ENCODE results near the gene CAMTA1.

The CAMTA1 gene

DNA sequence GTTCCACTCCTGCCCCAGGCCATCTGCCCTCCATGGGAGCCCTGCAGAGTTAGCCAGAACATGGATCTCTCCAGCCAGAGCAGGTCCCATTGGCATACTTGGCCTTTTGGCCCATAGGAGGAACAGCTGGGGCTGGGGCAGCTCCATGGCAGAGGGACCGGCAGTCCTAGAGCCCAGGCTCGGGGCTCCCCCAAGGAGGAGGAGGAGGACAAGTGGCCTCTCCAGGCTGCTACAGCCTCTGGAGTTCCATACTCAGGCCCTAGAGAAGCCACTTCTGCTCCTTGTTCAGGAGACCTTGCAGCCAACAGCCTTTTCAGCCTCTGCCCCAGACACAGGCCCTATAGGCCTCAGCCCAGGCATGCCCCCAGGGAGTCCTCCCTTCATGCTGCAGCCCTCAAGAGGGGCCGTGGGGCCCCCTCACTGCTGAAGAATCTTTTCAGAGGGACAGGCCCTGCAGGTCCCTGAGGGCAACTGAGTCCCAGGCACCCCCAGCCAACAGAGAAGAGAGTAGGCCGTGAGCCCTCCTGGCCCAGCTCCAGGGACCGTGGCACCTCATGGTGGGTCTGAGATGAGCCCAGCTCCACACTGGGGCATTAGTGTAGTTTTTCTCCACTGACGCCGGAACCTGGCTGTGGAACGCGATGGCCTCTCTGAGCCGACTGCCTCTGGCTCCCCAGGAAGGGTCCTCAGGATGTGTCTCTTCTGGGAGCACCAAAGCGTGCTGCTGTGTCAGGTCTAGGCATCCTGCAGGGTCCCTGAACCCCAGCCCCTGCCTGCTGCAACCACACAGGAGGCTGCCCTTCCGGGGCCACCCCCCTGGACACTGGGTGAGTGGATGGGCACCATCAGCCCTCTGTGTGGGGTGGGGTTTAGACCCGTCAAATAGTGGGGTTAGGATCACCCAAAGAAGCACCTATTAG is 688.2 kb downstream of the CAMTA1 start:
- DNase-seq, result no peak

DNA sequence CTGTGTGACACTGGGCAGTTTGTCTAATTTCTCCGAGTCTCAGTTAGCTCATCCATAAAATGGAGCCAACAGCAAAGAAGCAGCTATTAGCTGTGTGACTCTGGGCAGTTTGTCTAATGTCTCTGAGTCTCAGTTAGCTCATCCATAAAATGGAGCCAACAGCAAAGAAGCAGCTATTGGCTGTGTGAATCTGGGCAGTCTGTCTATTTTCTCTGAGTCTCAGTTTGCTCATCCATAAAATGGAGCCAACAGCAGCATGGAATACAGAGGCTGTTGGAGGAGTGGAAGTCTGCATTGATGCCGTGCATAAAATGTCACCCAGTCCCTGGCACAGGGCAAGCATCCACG is 688.9 kb downstream of the CAMTA1 start:
- no peak for DNase-seq

DNA sequence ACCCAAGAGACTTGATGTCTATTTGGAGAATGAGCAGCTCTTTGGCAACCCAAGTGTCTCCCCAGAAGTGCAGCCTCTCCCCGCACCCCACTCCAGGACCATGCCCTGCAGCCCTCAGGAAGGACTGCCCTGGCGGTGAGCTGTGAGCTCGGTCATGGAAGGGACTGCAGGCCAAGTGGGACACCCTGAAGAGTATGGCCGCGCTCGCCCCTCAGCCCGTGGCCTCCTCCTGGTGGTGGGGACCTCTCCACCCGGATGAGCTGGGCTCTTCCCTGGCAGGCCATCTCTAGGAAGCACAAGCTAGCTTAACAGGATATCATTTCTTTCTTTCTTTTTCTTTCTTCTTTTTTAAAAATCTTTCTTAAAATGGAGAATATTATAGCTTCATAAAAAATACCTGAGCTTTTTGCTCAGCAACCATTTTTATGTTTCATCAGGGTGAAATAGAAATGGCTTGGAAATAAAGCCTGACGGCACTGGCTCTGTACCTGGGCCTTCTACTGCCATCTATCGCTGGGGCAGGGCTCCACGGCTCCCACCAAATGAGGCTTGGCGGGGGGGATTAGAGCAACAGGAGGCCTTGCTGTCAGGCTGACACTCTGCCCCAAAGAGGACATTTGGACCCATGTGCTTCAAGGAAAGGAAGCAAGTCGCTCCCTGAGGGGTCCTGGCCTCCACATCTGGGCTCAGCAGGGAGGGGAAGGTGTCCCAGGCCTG is 689.7 kb downstream of the CAMTA1 start:
- no peak for DNase-seq

DNA sequence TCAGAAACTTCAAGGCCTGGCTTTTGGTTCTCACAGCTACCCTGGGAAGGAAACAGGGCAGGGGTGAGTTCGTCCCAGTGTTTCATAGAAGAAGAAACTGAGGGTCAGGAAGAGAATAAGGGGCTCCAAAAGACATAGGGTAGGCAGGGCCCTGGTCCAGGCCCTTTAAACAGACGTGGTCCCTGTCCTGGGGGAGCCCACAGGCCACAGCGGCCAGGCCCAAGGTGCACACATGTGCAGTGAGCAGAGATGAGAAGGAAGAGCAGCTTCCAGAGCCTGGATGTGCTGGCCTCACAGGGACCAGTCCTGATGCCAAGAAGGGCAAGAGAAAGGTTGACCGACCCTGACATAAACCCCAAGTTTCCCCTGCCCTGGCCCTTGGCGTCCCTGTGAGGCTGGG is 690.4 kb downstream of the CAMTA1 start:
- no peak for DNase-seq

DNA sequence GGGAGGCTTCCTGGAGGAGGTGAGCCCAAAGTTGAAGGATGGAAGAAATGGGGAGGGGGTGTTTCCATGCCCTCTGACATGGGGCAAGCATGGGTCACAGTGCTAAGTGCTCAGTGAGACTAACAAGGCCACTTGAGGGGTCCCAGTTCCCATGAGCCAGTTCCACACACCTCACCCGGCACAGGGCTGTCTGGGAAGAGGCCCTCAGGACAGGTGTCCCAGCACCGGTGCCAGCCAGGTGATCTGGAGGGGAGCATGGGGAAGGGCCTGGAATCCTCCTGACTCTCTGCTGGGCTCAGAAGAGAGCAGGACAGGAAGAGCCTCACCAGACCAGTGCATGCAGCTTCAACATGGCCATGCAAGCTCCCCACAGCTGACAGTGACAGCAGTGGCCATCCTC is 691.1 kb downstream of the CAMTA1 start:
- no peak for DNase-seq

DNA sequence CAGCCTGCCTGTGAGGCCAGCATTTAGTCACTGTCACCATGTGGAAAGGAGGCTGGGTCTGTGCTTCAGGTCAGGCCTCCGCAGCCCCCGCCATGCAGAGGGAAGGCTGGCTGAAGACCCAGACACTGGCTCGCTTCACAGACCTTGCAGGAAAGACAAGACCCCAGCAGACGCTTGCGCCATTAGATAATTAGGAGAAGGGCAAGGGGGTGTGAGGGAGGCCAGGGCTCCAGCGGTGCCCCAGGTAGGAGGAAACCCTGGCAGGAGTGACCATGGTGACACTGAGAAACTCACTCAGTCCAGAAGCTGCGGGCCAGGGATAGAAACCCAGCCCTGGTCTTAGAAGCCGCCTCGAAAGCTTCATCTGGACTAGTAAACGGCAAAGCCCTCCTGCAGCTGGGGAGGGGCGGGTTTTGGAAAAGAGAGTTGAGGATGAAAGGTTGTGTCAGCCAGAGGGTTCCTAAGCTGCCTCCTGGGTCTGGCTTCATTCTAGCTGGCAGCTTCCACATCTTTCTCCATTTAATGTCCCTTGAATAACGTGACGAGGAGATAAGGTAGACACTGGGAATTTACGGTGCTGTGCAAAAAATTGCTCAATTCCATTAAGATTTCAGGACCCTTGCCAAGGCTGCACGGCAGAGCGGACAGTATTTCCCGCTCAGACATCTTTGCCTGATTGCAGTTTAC is 691.8 kb downstream of the CAMTA1 start:
- DNase-seq, result no peak

DNA sequence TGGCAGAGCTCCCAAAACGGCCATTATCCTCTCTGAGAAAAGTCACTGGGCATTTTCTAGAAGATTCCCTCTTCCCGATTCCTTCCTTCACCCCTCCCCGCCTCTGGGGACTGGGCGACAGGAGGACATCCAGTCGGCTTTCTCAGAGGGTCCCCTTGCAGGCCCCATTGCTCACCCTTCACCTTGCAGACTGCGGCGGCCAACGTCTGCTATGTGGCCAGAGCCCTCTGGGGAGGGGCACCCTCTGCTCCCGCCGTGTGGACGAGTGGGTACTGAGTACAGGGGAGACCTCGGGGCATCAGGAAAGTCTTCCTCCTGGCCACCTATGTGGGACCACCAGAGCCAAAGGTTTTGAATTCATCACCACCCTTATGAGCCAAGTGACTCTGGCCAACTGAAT is 692.3 kb downstream of the CAMTA1 start:
- DNase-seq, result no peak

DNA sequence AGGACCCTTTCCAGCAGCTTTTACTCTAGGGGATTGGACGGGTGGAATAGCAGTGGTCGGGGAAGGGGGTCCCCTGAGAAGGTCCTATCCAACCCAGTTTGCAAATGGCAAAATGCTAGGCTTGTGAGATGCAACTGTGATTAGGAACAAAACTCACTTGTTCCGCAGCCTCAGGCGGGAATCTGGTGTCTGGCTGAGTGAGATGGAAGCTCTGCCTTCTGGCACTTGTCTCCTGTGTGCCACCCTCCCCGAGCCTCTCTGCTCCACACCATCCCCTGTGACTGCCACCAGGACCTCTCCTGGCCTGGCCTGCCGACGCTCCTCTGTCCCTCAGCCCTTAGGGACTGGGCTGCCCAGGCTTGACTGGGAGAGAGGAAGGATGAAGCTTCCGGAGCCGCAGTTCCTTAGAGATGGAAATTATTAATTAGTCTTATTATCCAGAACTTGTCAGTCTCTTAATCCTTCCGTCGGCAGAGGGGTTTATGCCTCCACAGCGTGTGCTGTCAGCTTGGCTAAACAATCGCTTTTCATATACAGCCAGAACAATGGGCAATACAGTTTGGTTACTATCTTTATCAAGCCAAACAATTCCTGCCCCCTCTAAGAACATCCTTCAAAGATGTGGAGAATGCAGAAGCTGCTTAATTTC is 693.0 kb downstream of the CAMTA1 start:
- no peak for DNase-seq

DNA sequence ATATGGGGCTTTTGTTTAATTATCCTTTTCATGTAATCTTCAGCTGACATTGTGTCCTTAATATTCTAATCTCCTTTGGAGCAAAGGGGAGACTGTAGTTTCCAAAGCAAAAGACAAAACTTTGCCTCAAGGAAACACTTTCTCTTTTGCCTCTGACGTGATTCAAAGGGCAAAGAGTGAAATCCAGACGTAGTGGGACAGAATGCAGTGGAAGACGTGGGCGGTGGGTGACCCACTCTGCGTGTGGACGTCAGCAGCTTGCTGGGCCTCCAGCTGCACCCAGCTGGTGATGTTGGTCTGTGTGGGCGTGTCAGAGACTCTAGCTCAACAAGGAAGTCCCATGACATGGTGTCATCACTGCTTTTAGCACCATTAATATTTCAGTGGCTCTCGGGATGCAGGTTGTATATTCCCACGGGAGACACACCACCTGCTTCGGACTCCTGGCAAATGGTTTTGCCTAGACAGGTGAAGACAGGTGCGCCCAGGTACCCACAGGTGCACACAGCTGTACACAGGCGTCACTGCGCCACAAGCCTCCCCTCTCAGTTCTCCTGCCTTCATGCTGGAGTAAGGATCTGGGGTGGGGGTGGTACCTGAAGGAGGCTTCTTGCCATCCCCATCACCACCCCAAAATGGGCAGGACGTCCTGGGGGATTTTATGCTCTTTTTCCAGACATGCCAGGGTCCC is 693.7 kb downstream of the CAMTA1 start:
- peak in 1 of 5 experiments; percentile 32 for DNase-seq

DNA sequence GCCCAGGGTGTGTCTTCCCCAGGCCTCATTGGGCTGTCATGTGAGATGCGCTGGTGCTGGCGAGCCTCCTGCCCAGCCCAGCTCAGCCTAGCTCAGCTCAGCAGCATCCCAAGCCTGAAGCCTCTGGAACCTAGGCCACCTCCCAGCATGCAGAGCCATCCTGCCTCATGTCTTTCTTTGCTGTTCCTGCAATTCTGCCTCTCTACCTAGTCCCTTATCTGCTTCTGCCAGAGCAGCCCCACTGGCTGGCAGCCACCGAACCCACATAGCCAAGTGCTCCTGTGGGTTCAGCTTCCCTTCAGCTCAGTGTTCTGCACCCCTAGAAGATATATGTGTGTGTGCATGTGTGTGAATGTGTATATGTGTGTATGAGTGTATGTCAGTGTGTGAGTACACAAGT is 694.3 kb downstream of the CAMTA1 start:
- no peak for DNase-seq

DNA sequence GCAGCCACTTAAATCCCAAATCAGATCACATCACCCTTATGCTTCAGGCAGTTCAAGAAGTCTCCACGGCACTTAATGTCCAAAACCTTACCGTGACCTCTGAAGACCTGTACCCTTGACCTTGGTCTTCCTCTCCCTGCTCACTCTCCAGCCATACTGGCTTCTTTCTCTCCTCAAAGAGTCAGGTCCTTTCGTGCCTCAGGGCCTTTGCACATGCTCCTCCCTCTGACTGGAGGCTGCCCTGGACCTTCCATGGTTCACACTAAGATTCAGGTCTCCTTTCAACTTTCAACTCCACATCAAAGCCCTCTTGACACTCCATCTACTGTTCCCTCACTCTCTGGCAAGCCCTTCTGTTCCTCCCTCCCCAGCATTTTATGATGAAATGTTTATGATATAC is 695.9 kb downstream of the CAMTA1 start:
- DNase-seq, result no peak

DNA sequence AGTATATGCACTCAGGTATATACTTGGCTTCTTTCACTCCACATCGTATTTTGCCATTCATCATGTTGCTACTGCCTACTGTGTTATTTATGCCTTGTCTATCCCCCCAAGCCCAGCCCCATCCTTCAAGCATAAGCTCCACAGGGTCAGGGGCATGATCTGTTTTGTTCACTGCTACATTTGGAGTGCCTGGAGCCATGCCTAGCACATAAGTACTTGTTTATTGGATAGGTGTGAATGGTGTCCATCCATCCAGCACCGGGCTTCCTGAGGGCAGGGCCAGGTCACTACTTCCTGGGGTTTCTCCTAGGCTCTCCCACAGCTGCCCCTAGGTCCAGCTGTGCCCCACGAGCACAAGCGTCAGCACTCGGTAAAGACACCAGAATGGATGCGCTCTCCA is 696.8 kb downstream of the CAMTA1 start:
- no peak for DNase-seq

DNA sequence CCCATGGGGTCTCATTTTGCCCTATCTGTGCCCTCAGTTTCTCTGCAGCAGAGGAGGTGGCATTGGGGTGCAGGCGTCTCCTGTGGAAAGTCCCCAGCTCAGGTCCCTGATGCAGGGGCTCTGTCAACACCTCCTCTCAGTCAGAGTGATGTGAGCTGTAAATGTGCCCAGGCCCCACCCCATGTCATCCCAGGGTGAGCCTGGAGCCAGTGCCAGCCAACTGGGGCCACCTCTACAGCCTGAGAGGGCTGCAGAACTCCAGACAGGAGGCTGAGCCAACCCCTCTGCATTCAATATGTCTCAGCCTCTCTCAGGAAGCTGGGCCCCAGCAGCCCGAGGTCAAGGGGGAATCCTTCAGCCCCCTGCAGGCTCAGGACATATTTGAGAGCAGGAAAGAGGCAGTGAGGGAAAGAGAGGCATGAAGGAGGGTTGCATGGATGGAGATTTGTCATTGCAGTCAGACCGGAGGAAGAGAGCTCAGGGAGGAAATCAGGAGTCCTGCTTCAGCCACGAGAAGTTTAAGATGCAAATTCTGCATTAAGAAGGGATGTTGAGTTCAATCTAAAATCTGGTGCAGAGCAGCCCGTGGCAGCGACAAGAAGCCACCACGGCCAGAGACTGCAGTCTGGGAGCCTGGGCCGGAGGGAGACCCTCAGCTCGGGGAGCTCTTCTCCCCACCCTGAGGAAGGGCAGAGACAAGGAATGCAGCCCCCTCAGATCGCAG is 697.7 kb downstream of the CAMTA1 start:
- no peak for DNase-seq

DNA sequence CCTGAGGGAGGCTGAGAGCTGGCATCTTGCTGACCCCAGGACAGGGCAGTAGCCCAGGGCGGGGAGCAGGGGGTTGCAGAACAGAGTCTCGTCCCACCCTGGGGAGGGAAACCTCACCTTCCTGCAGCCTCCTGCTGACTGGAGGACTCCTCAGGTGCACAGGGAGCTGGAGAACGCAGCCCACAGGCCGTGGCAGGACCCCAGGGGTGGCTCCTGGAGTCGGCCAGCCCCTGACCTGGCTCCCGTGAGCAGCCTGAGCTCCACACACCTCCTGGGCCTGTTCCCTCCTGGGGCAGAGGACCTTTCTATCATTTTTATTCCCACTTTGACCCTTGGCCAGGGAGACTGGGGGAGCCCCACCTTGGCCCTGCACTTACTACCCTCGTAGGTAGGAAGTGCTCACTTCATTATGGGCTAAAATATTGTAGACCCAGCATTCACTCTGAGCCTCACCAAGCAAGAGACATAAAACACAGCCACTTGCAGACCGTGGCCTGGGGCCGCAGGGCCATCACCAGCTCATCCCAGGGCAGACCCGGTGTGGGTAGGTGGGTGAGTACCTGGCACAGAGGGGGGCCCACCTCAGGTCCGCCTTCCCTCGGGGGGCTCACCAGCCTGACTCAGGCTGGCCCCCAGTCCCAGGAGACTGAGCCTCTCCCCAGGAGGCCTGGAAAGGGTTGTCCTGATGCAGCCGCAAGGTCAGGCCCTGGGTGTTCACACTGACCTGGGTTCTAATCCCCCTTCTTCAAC is 698.6 kb downstream of the CAMTA1 start:
- no peak for DNase-seq

DNA sequence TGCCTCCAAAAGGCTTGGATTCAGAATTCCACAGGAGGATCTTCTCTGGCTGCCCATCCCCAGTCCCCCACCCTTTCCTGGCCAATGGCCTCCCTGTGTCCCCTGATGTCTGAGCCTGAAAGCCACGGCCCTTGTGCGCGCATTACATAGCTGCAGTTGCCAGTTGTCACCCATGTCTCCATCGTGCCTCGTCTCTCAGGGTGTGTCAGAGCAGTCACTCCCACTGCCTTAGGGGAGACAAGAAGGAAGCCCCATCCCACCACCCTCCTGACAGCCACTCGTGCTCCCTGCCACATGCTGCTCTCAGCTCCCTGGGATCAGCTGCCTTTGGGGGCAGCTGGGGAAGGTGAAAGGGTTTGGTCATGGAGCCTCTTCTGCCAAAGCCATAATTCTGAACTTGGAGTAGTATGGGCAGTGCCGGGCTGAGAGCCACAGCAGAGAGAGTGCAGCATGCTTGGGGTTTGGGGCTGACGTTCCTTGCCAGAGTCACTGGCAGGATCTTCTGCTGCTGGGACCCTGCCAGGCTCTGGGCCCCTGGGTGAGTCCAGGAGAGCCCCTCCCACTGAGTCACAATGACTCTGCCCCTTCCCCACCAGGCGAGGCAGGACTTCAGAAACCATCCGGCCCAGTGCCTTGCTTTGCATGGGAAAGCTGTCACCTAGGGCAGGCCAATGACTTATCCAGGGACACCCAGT is 700.0 kb downstream of the CAMTA1 start:
- DNase-seq, result no peak

DNA sequence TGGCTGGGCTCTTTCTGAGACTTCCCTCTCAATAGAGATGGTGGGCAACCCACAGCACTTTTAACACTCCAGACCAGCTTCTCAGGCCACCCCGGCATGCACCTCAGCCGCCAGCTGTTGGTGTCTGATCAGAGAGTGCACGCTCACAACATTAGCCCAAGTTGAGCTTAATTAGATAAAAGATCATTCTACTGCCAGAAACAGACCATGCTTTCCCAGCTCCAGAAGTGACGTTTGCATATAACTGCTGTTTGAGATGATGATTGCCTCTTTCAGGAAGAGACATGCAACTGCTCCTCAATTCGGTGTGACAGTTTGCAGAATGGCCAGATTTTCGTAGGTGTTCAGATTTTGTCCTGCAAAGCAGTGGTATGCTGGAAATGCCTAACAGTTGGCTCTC is 700.6 kb downstream of the CAMTA1 start:
- DNase-seq, result no peak

DNA sequence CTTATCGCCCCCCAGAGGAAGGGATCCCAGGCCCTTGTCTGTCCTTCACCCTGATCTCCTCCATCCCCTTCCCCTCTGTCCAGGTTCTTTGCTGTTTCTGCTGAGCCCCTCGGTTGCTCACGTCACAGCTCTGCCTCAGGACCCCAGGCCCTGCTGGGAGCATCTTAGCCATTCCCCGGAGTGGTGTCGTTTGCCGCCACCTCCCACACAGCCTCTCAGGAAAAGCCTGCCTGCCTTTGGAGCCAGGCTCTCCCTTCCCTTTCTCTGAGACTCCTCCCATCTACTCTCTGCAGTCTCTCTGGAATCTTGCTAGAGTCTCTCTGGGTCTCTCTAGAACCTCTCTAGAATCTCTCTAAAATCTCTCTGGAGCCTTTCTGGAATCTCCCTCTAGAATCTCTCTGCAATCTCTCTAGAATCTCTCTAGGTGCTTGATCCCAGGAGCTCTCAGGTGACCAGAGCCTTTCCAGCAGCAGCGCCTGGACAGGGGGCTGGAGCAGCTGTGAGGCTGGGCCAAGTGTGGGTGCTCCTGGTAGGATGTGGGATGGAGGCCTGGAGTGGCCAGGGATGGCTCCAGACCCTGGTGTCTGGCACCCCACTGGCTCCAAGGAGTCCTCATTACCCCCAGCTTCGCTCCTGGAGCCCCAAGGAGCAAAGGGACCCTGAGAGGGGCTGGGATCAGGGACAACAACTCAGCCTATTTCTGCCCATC is 702.7 kb downstream of the CAMTA1 start:
- DNase-seq, result no peak

DNA sequence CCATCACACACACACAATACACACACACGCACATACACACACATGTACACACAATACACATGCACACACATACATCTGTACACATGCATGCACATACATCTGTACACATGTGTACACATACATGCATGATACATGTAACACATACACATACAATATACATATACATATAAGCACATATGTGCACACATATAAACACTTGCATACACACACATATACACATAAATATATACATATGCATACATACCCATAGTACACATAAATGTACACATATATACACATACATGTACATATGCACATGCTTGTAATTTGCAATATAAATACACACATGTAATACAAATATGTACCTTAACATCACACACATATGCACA is 703.2 kb downstream of the CAMTA1 start:
- DNase-seq, result no peak

DNA sequence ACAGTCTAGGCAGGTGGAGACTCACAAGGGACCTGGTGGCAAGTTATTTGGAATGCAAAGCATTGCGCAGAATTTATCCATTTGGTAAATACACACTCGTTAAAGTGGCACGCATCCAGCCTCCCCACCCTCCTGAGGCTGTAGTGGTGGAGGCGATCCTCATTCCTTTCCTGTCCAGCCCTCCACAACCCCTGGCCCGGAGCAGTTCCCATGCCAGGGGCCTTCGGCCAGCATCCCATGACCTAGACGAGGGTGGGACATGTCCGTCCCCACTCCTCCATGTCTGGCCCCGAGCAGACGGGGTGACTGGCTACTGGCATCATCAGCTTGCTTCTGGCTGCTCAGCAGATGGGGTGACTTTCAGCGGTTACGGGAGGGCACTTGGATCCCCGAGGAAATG is 704.3 kb downstream of the CAMTA1 start:
- DNase-seq, result no peak

DNA sequence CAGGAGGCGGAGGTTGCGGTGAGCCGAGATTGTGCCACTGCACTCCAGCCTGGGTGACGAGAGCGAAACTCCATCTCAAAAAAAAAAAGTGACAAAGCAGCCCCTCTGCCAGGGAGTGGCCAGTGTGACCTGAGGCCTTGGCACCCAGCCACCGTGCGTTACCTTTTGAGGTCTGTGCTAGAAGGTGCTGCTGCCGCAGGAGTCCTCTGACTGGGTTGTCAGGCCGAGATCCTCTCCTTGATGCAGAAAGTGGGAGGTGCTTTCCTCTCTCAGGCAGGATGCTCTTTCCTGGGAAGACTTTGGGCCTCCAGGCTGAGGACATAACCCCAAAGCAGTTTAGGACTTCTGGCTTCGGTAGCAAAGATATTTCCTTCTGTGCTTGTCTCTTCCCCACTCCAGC is 705.3 kb downstream of the CAMTA1 start:
- DNase-seq, result no peak

Measured in T-helper 2 cell (primary cell).